ENCODE measurements around the gene RNF151.

- TF ChIP-seq CTCF (IDR thresholded peaks at IDR 0.05; ENCODE audit: insufficient read depth, low read depth, low read length), result no peak
- no peak for TF ChIP-seq EZH2 (IDR thresholded peaks at IDR 0.05; ENCODE audit: insufficient read depth, low read length)
Measured at GRCh38 chr16:1942047-1942809, 24.4 kb upstream of the RNF151 start.

Measured in astrocyte (in vitro differentiated cells and primary cell).